OCI-LY7 (cell line): ENCODE results near the gene CTNND2. TPM values are rescaled to one million over a fixed set of nuclear protein-coding genes. Genes with fewer than 3 reads are reported as not detected.

Experiments
- BruUV-seq: library from RNA; stranded (reverse); fragments of 400-500 nt; replicated peaks from 2 replicates; lab custom pipeline; 2021; lab: Mats Ljungman, UMichigan
- CTCF ChIA-PET: fragments of 300-600 bp; sonication (Branson Sonifier 250); formaldehyde crosslinking; loops from one replicate; lab custom pipeline; 2022; ENCODE audit warnings: antibody characterized with exemption; ENCODE audit not compliant: unreplicated experiment; lab: Charles Lee
- POLR2A ChIA-PET: fragments of 300-600 bp; sonication (Branson Sonifier 250); formaldehyde crosslinking; loops from one replicate; lab custom pipeline; 2022; ENCODE audit warnings: antibody characterized with exemption; lab: Charles Lee
- DNase-seq: peaks from one replicate; pipeline ENCODE4 v3.0.0-alpha.2; 2015; ENCODE audit warnings: low spot score
- H2AFZ ChIP-seq: fragments of 200-600 bp; sonication (generic), shearing (Covaris generic); 2 replicates; pipeline ENCODE4 v1.6.1; 2014; ENCODE audit warnings: mild to moderate bottlenecking, antibody characterized with exemption, low read length, moderate library complexity
- H3K27ac ChIP-seq: fragments of 200-600 bp; sonication (generic); 2 replicates; pipeline ENCODE4 v1.5.1; 2014; ENCODE audit warnings: mixed run types, low read depth, mild to moderate bottlenecking, moderate library complexity, low read length, inconsistent platforms; ENCODE audit not compliant: poor library complexity, severe bottlenecking
- H3K36me3 ChIP-seq: fragments of 200-600 bp; sonication (generic); 2 replicates; pipeline ENCODE4 v1.6.1; 2014; ENCODE audit warnings: mild to moderate bottlenecking, antibody characterized with exemption, low read length, moderate library complexity, mixed read lengths; ENCODE audit not compliant: insufficient read depth
- H3K4me1 ChIP-seq: fragments of 200-600 bp; sonication (generic); 2 replicates; pipeline ENCODE4 v1.5.1; 2014; ENCODE audit warnings: mild to moderate bottlenecking, low read length; ENCODE audit not compliant: insufficient read depth, poor library complexity, severe bottlenecking
- H3K4me2 ChIP-seq: fragments of 200-600 bp; sonication (generic); 2 replicates; pipeline ENCODE4 v1.6.1; 2014; ENCODE audit warnings: mild to moderate bottlenecking, low read length
- H3K4me3 ChIP-seq: fragments of 200-600 bp; sonication (generic); 2 replicates; pipeline ENCODE4 v1.5.1; 2014; ENCODE audit warnings: mild to moderate bottlenecking, low read depth, low read length; ENCODE audit not compliant: poor library complexity, severe bottlenecking
- H3K79me2 ChIP-seq: fragments of 200-600 bp; sonication (generic); 2 replicates; pipeline ENCODE4 v1.6.1; 2016; ENCODE audit warnings: low read depth, mild to moderate bottlenecking, low read length, moderate library complexity, mixed read lengths; ENCODE audit not compliant: insufficient read depth
- H3K9me2 ChIP-seq: fragments of 200-600 bp; sonication (generic); 2 replicates; pipeline ENCODE4 v1.6.1; 2016; ENCODE audit warnings: mild to moderate bottlenecking, low read length, mixed read lengths; ENCODE audit not compliant: insufficient read depth
- H3K9me3 ChIP-seq: fragments of 200-600 bp; sonication (generic); 2 replicates; pipeline ENCODE4 v1.6.1; 2014; ENCODE audit warnings: mild to moderate bottlenecking, mixed run types, low read length, mixed read lengths
- H4K20me1 ChIP-seq: fragments of 200-600 bp; sonication (generic); 2 replicates; pipeline ENCODE4 v1.6.1; 2014; ENCODE audit warnings: mild to moderate bottlenecking, antibody characterized with exemption, low read length, moderate library complexity, mixed read lengths; ENCODE audit not compliant: insufficient read depth
- CTCF ChIP-seq: fragments of 200-600 bp; sonication (generic); conservative IDR thresholded peaks from 2 replicates; pipeline ENCODE4 v1.5.1; 2014; ENCODE audit warnings: mild to moderate bottlenecking, antibody characterized with exemption, low read length, moderate library complexity, mixed read lengths
- EZH2phosphoT487 ChIP-seq: fragments of 200-600 bp; sonication (generic); IDR thresholded peaks from 2 replicates; pipeline ENCODE4 v1.6.1; 2018; ENCODE audit warnings: low read depth, borderline replicate concordance, mild to moderate bottlenecking, mixed run types, antibody characterized with exemption, low read length, moderate library complexity, mixed read lengths
- intact Hi-C: fragments of 100-400 bp; cut with micrococcal nuclease; formaldehyde crosslinking; loops from one replicate; pipeline ENCODE4 v1.10.0; 2022; ENCODE audit not compliant: unreplicated experiment
- total RNA-seq, 2 experiments: library from RNA; depleted of rRNA in 1 of 2; stranded (reverse); fragments of >200 nt in 1 of 2; shearing (Covaris generic) in 1 of 2; gene quantifications; 2 replicates each; pipeline ENCODE4 v1.2.3, GENCODE V29; 2014 to 2022

The CTNND2 gene
- total RNA-seq, 2 experiments from 2014 or later, result not detected

DNA sequence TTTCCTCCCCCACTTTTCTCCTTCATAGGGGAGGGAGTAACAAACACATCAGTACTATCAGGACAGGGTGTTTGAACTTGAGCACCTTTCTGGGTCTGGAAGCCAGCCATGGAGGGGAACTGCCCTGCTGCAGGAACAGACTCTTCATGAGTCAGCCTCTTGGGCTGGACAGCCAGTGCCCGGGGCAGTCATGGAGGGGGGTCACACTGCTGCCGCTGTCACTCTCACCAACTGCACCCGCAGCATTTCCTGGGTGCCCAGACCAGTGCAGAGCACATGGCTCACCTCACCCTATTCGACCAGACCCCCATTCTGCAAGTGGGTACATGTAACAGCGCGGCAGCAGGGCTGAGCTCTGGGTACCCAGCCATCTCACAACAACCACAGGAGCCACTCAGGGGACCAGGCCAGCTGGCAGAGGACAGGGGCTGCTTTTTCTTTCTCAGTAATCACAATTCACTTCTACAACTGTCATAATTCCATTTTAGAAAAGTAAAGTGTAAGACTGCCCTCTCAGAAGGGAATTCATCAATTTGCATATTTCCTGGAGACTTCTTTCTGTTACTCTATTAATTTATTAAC lies 118.4 kb downstream of the CTNND2 start:
- no peak for TF ChIP-seq EZH2phosphoT487
- no peak for TF ChIP-seq CTCF
- Histone ChIP-seq H4K20me1 (no peaks in the 10 kb centered on the region), H3K36me3 (no peaks in the 10 kb centered on the region), H3K79me2 (no peaks in the 10 kb centered on the region), H2AFZ (no peak overlapping the region), H3K9me3 (no peaks in the 10 kb centered on the region), H3K27ac (no peak overlapping the region), H3K4me1 (no peaks in the 10 kb centered on the region), H3K4me2 (no peak overlapping the region), H3K4me3 (no peak overlapping the region), H3K9me2 (no peaks in the 10 kb centered on the region)
- POLR2A ChIA-PET, result interaction anchor here (0.6 kb wide), 1 partner anchor 178 kb away, joined by 3 read pairs; no protein-coding TSS in a partner anchor
- intact Hi-C loops, result no loop called here
- DNase-seq, result no peak
- BruUV-seq, result no TSS peak
- CTCF ChIA-PET, result no interaction called here

GRCh38 chr5:11780641-11781345 lies 123.5 kb downstream of the CTNND2 start:
- H3K27ac ChIP-seq, result no peak overlapping the region
- no peak overlapping the region for H3K4me2 ChIP-seq
- H3K9me2 ChIP-seq, result no peaks in the 10 kb centered on the region
- H3K4me3 ChIP-seq, result no peak overlapping the region
- ChIA-PET CTCF (no interaction called here), POLR2A (interaction anchor here (1.2 kb wide), 1 partner anchor 21 kb away, joined by 6 read pairs; no protein-coding TSS in a partner anchor)
- TF ChIP-seq CTCF, result no peak
- TF ChIP-seq EZH2phosphoT487, result no peak
- no peaks in the 10 kb centered on the region for H3K4me1 ChIP-seq
- intact Hi-C loops, result no loop called here
- H3K9me3 ChIP-seq, result no peaks in the 10 kb centered on the region
- no peaks in the 10 kb centered on the region for H4K20me1 ChIP-seq
- no peaks in the 10 kb centered on the region for H3K36me3 ChIP-seq
- H2AFZ ChIP-seq, result no peak overlapping the region
- DNase-seq, result no peak
- no TSS peak for BruUV-seq
- H3K79me2 ChIP-seq, result no peaks in the 10 kb centered on the region

GRCh38 chr5:11777096-11777495 lies 127.2 kb downstream of the CTNND2 start:
- no peaks in the 10 kb centered on the region for H3K79me2 ChIP-seq
- no peak overlapping the region for H2AFZ ChIP-seq
- no peak overlapping the region for H3K27ac ChIP-seq
- no TSS peak for BruUV-seq
- no peaks in the 10 kb centered on the region for H3K36me3 ChIP-seq
- DNase-seq, result no peak
- intact Hi-C loops, result no loop called here
- no peaks in the 10 kb centered on the region for H3K9me3 ChIP-seq
- H4K20me1 ChIP-seq, result no peaks in the 10 kb centered on the region
- TF ChIP-seq CTCF (no peak), EZH2phosphoT487 (no peak)
- ChIA-PET CTCF (no interaction called here), POLR2A (no interaction called here)
- H3K4me1 ChIP-seq, result no peaks in the 10 kb centered on the region
- no peak overlapping the region for H3K4me3 ChIP-seq
- no peak overlapping the region for H3K4me2 ChIP-seq
- no peaks in the 10 kb centered on the region for H3K9me2 ChIP-seq
